ENCODE measurements around the gene PIN1.
"Not testable (repeated sequence)": the region's sequence is repeated elsewhere in the genome, so short reads cannot be mapped to it uniquely, and the experiment has no call there.

PIN1 gene

GRCh38 chr19:9834726-9835506 is at the start of gene PIN1:
TSS of gene PIN1 (plus strand) at chr19:9835318. CDS start at chr19:9835345, 27 bp downstream.
- DNase-seq, result peak; percentile 100

- peak; percentile 98 for DNase-seq
These were observed 49.5 kb upstream of the PIN1 start for GRCh38 chr19:9785367-9786331.

- no peak for DNase-seq
These were observed 48.8 kb upstream of the PIN1 start for GRCh38 chr19:9786342-9786741.

- no peak for DNase-seq
These were observed 48.3 kb upstream of the PIN1 start for GRCh38 chr19:9786819-9787218.

GRCh38 chr19:9788604-9789003 is 46.5 kb upstream of the PIN1 start:
- DNase-seq, result not testable (repeated sequence)

GRCh38 chr19:9789066-9789465 is 46.1 kb upstream of the PIN1 start:
- no peak for DNase-seq

- DNase-seq, result not testable (repeated sequence)
These were observed 45.5 kb upstream of the PIN1 start for GRCh38 chr19:9789579-9789978.

GRCh38 chr19:9791073-9791367 is 44.1 kb upstream of the PIN1 start:
- not testable (repeated sequence) for DNase-seq

- DNase-seq, result peak; percentile 91
These were observed 43.4 kb upstream of the PIN1 start for GRCh38 chr19:9791552-9792205.

- peak; percentile 93 for DNase-seq
These were observed 42.7 kb upstream of the PIN1 start for GRCh38 chr19:9792206-9793070.

GRCh38 chr19:9793071-9793591 is 42.0 kb upstream of the PIN1 start:
- DNase-seq, result peak; percentile 71

GRCh38 chr19:9796113-9796773 is 38.9 kb upstream of the PIN1 start:
- peak; percentile 82 for DNase-seq

- DNase-seq, result no peak
These were observed 37.2 kb upstream of the PIN1 start for GRCh38 chr19:9797871-9798270.

- no peak for DNase-seq
These were observed 36.0 kb upstream of the PIN1 start for GRCh38 chr19:9799162-9799561.

- DNase-seq, result no peak
These were observed 33.1 kb upstream of the PIN1 start for GRCh38 chr19:9801976-9802375.

- no peak for DNase-seq
These were observed 28.3 kb upstream of the PIN1 start for GRCh38 chr19:9806803-9807202.

- DNase-seq, result no peak
These were observed 26.0 kb upstream of the PIN1 start for GRCh38 chr19:9808855-9809824.

GRCh38 chr19:9811139-9811538 is 24.0 kb upstream of the PIN1 start:
- no peak for DNase-seq

- DNase-seq, result no peak
These were observed 16.9 kb upstream of the PIN1 start for GRCh38 chr19:9818175-9818733.
